Activated naive CD4-positive, alpha-beta T cell treated with anti-CD3 and anti-CD28 coated beads, Interleukin-2, amount 10 ng/mL, durations not matched to agents 5 hours and 36 hours (primary cell): Measurements from ENCODE around the gene CPED1. TPM values are rescaled to one million over a fixed set of nuclear protein-coding genes. Genes with fewer than 3 reads are reported as not detected.

Experiments used
- total RNA-seq, 2 experiments: library from RNA; stranded (reverse); gene quantifications; one replicate each; pipeline ENCODE4 v1.2.3, GENCODE V29; 2021

Gene CPED1
- total RNA-seq = not detected

DNA sequence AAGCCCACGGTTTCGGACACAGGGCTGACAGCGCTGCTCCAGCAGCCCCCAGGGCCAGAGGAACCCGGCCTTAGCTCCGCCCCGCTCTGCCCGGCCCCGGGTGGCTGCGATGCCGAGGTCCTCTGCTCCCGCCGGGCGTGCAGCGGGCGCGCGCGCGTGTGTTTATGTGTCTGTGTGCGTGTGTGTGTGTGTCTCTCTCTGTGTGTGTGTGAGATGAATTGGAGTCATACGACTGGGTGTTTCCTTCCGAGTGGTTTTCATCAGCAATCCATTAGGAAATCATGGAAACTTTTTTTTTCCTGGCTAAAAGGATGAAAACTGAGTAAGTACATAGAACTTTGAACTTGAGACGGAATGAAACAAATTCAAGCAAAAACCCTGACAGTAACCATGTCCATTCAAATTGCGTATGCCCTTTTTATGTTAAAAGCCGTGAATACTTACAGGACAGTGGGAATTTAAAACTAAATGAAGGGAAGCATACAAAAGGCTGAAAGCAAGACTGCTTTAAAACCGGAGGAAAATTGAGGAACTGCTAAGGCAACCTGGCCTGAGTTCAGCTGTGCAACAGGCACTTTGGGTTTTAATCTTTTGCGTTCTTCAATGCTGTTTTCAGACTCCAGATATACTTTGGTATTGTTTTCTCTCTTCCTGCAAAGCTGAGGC, at the start of gene CPED1:
Gene CPED1, plus strand, starts transcription at position 121 of the 666 bp plus-strand sequence. CDS start 911 bp downstream, outside the sequence.

DNA sequence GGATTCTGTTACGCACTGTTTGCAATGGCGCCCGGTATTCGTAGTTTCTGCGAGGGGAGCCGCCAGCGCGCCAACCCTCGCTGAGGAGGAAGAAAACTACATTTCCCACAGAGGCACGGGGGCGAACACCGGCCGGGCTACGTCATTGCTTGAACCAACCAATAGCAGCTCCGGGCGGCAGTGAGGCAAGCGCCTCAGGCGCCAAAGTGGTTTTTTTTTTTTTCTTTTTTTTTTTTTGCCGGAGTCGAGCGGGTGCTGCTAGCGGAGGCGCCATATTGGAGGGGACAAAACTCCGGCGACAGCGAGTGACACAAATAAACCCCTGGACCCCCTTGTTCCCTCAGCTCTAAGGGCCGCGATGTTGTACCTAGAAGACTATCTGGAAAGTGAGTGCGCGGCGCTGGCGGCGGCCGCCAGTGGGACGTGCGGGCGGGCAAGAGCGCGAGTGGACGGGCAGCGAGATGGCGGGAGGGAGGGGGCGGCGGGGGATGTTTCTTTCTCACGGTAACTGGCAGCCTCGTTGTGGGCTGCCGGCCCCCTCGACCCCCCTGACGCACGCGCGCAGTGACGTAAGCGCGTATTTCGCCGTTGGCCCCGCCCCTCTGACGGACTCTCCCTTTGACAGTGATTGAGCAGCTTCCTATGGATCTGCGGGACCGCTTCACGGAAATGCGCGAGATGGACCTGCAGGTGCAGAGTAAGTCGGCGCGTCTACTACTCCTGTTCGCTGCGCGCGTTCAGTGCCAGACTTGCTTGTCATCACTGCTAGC, 37.8 kb upstream of the CPED1 start, which contains the start of gene ING3:
Gene ING3, plus strand, starts transcription at position 239 of the 770 bp plus-strand sequence. Its CDS starts 120 bp downstream, at position 359.

DNA sequence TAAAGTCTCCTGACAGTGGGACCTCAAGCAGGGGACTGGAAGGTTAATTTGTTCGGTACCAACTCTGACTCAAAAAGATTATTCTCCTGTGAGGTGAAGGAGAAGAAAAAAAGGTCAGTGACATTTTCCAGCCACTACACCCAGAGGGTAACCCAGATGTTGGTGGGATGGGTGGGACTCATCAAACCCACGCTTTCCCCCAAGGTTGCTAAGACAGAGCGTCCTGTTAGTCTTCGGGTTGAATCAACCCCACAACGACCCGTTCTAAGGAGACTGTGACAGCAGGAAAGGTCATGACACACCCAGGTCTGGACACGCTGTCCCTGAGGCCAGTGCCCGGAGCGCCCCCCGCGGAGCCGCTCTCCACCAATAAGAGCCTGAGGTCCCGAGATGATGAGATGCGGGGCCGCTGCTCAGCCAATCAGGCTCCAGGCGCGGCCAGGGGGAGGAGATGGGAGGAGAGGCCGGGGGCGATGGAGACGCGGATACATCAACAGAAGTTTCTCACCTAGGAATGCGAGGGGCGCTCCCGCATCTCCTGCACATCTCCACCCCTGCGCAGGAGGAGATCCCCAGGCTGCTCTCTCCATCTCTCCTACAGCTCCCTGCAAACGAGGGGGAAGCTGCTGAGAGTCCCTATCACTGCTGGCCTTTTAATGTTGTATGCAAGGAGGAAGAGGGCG, 340.1 kb downstream of the CPED1 start, which contains the start of gene WNT16:
Gene WNT16, plus strand, starts transcription at position 493 of the 683 bp plus-strand sequence. CDS start 293 bp downstream, outside the sequence.

Other genes with a start within 250 kb of the CPED1 start
- gene TSPAN12, start 130.6 kb upstream of the CPED1 start, total RNA-seq = not detected
- gene ING3, start 37.9 kb upstream of the CPED1 start, total RNA-seq = 10 to 100 TPM; 22.2 to 22.6 TPM